T-cell (primary cell): ENCODE data around the gene NPM3. TPM values are rescaled to one million over a fixed set of nuclear protein-coding genes. Genes with fewer than 3 reads are reported as not detected.

Experiments used
- ATAC-seq, 4 experiments: fragments of 200-7000 bp in 3 of 4; fragments of 150-1000 bp in 1 of 4; cut with Tn5 transposase; replicated peaks in 1 of 4; 1 replicate in 3 of 4; 2 replicates in 1 of 4; pipeline ENCODE4 v1.10.0; 2021; ENCODE audit warnings: moderate library complexity in 3 of 4, mild to moderate bottlenecking in 2 of 4, moderate number of reproducible peaks in 1 of 4
- CTCF ChIA-PET, 2 donors: fragments of 300-600 bp; sonication (Branson Sonifier 250); formaldehyde crosslinking; loops; one replicate each; lab custom pipeline; 2022; ENCODE audit warnings: antibody characterized with exemption in 2 of 2; lab: Charles Lee
- POLR2A ChIA-PET, 2 donors: fragments of 300-600 bp; sonication (Branson Sonifier 250); formaldehyde crosslinking; loops; one replicate each; lab custom pipeline; 2022; ENCODE audit warnings: antibody characterized with exemption in 2 of 2; lab: Charles Lee
- DNase-seq, 35 experiments: peaks; one replicate each; pipeline versions ENCODE4 v3.0.0 to v3.0.0-alpha.2; 2013 to 2023
- H3K27ac ChIP-seq: one replicate; pipeline ENCODE4 v1.5.1; 2013; ENCODE audit warnings: low read length
- H3K27me3 ChIP-seq, 2 experiments: replicated peaks in 1 of 2; 1 replicate in 1 of 2; 2 replicates in 1 of 2; pipeline versions ENCODE4 v1.6.1 to v1.7.0; 2013; ENCODE audit warnings: low read length in 1 of 2, mixed read lengths in 1 of 2; ENCODE audit not compliant: control insufficient read depth in 2 of 2, insufficient read depth in 2 of 2; ENCODE audit errors: extremely low read depth in 1 of 2
- H3K36me3 ChIP-seq, 2 donors: 1 replicate in 1 of 2; 2 replicates in 1 of 2; pipeline versions ENCODE4 v1.6.1 to v1.7.0; 2013; ENCODE audit warnings: low read length in 1 of 2; ENCODE audit not compliant: control insufficient read depth in 2 of 2, insufficient read depth in 1 of 2; ENCODE audit errors: extremely low read depth in 1 of 2
- H3K4me1 ChIP-seq, 2 experiments: 1 replicate in 1 of 2; 2 replicates in 1 of 2; pipeline versions ENCODE4 v1.6.1 to v1.7.0; 2013; ENCODE audit warnings: low read length in 2 of 2, mixed read lengths in 1 of 2; ENCODE audit not compliant: insufficient read depth in 2 of 2, control insufficient read depth in 1 of 2; ENCODE audit errors: extremely low read depth in 1 of 2
- H3K4me3 ChIP-seq, 2 donors: 1 replicate in 1 of 2; 2 replicates in 1 of 2; pipeline versions ENCODE4 v1.5.1 to v1.7.0; 2013; ENCODE audit warnings: mild to moderate bottlenecking in 2 of 2, low read length in 1 of 2, moderate library complexity in 1 of 2; ENCODE audit not compliant: control insufficient read depth in 1 of 2; ENCODE audit errors: extremely low read depth in 1 of 2
- H3K9me3 ChIP-seq: 2 replicates; pipeline ENCODE4 v1.7.0; 2013
- H3K27ac Mint-ChIP-seq, 2 donors: one replicate each; pipeline ENCODE4 v1.8.0; 2020 to 2021; ENCODE audit warnings: mild to moderate bottlenecking in 2 of 2, mixed read lengths in 2 of 2
- H3K27me3 Mint-ChIP-seq, 2 donors: one replicate each; pipeline ENCODE4 v1.8.0; 2021 to 2022; ENCODE audit warnings: mixed read lengths in 2 of 2
- H3K36me3 Mint-ChIP-seq: one replicate; pipeline ENCODE4 v1.8.0; 2021; ENCODE audit warnings: mixed read lengths
- H3K4me1 Mint-ChIP-seq, 3 donors: one replicate each; pipeline ENCODE4 v1.8.0; 2020 to 2022; ENCODE audit warnings: mixed read lengths in 3 of 3, mild to moderate bottlenecking in 1 of 3
- H3K4me3 Mint-ChIP-seq, 3 donors: one replicate each; pipeline ENCODE4 v1.8.0; 2020 to 2022; ENCODE audit warnings: mild to moderate bottlenecking in 3 of 3, mixed read lengths in 3 of 3, moderate library complexity in 3 of 3
- H3K9me3 Mint-ChIP-seq, 3 donors: one replicate each; pipeline ENCODE4 v1.8.0; 2020 to 2022; ENCODE audit warnings: mixed read lengths in 3 of 3
- WGBS: methylation state at CpG from one replicate; pipeline ENCODE4 v1.1.5; 2013; ENCODE audit warnings: missing lambda C conversion rate; ENCODE audit not compliant: insufficient coverage; 5-methylcytosine and 5-hydroxymethylcytosine counted together
- total RNA-seq, 35 experiments: library from RNA in 6 of 35; stranded (reverse) in 6 of 35; fragments of 120-200 nt in 1 of 35; gene quantifications; one replicate each; pipeline versions ENCODE4 v1.2.1 to v1.2.4 and lab custom pipeline; 2013 to 2026

The NPM3 gene
- total RNA-seq, 5 donors from 2014 or later (not counting 1 experiment from before 2014, with no cell fraction given) = 13.1 to 29.7 (median 26.0) TPM

GRCh38 chr10:101749047-101750016 is 33.9 kb downstream of the NPM3 start:
- no peak overlapping the region for H3K4me3 Mint-ChIP-seq
- H3K27me3 ChIP-seq = peaks cover 0 to 6% of the 10 kb centered on the region in 2 experiments
- no peaks in the 10 kb centered on the region for H3K36me3 Mint-ChIP-seq
- no peaks in the 10 kb centered on the region for H3K36me3 ChIP-seq
- H3K9me3 Mint-ChIP-seq = no peaks in the 10 kb centered on the region
- no peak overlapping the region for H3K4me3 ChIP-seq
- ChIA-PET POLR2A (no interaction called here), CTCF (no interaction called here)
- H3K27ac ChIP-seq = no peak overlapping the region
- H3K27ac Mint-ChIP-seq = no peak overlapping the region
- peaks cover 13 to 21% of the 10 kb centered on the region in 2 donors for H3K27me3 Mint-ChIP-seq
- H3K4me1 Mint-ChIP-seq = no peaks in the 10 kb centered on the region
- no peaks in the 10 kb centered on the region for H3K4me1 ChIP-seq
- H3K9me3 ChIP-seq = no peaks in the 10 kb centered on the region
- DNase-seq (no peak), ATAC-seq (no peak)
- 91% methylated on average over 10 of the region's 19 CpGs for WGBS

DNA sequence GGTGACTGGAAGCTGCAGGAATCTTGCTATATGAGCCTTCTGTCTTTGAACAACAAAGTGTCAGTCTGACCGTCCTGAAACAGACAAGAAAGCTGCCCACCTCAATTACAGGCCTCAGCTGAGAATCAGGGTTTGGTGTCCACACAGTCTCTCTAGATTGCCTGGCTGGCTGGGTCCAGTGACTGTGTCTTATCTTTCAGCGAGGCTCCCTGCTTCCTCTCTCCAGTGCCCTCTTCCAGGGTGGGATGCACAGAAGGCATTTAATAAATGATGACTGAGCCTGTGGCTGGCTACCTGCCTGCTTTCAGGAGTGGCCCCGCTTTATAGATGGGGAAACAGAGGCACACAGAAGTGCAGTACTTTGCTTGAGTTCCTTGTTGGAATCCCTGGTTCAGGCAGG is 34.8 kb downstream of the NPM3 start:
- Mint-ChIP-seq H3K4me3 (no peak overlapping the region), H3K9me3 (no peaks in the 10 kb centered on the region), H3K4me1 (no peaks in the 10 kb centered on the region), H3K27ac (no peak overlapping the region), H3K36me3 (no peaks in the 10 kb centered on the region), H3K27me3 (peaks cover 12 to 14% of the 10 kb centered on the region in 2 donors)
- Histone ChIP-seq H3K36me3 (no peaks in the 10 kb centered on the region), H3K27ac (no peak overlapping the region), H3K4me1 (no peaks in the 10 kb centered on the region), H3K4me3 (no peak overlapping the region), H3K9me3 (no peaks in the 10 kb centered on the region), H3K27me3 (peaks cover 0 to 6% of the 10 kb centered on the region in 2 experiments)
- CTCF ChIA-PET = no interaction called here
- no peak for ATAC-seq
- 94% methylated on average over 3 of the region's 3 CpGs for WGBS
- no peak for DNase-seq
- POLR2A ChIA-PET = no interaction called here

DNA sequence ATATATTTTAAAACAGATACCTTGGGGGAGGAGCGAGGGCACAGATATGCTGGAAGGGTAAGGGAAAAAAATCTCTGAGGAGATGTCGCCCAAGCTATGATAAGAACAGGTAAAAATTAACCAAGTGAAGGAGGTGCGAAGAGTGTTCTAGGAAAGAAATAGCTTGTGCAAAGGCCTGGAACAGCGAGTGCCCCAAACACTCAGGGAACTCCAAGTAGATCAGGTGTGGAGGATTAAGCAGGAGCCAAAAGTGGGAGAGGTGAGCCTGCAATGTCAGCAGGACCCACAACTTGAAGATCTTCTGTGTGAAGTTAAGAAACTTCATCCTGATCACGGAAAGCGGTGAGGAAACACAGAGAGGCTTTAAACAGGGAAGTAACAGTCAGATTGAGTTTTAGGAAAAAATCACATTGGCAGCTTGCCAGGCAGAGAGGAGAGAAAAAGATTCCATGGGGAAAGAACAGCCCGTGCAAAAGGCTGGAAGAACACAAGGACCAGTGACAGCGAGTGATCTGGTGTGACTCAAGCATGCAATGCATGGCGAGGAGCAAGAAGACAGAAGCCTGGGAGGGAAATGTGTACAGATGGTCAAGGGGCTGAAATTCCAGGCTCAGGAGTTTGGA is 38.1 kb downstream of the NPM3 start:
- H3K27me3 Mint-ChIP-seq = peaks cover 13 to 16% of the 10 kb centered on the region in 2 donors
- CTCF ChIA-PET = no interaction called here
- DNase-seq (no peak), ATAC-seq (no peak)
- H3K27ac Mint-ChIP-seq = no peak overlapping the region
- Histone ChIP-seq H3K27ac (no peak overlapping the region), H3K4me1 (no peaks in the 10 kb centered on the region), H3K27me3 (peaks cover 4 to 10% of the 10 kb centered on the region in 2 experiments), H3K4me3 (no peak overlapping the region), H3K36me3 (no peaks in the 10 kb centered on the region), H3K9me3 (no peaks in the 10 kb centered on the region)
- H3K36me3 Mint-ChIP-seq = no peaks in the 10 kb centered on the region
- H3K4me3 Mint-ChIP-seq = no peak overlapping the region
- WGBS = 80% methylated on average over 7 of the region's 9 CpGs
- H3K4me1 Mint-ChIP-seq = no peaks in the 10 kb centered on the region
- no peaks in the 10 kb centered on the region for H3K9me3 Mint-ChIP-seq
- POLR2A ChIA-PET = no interaction called here

DNA sequence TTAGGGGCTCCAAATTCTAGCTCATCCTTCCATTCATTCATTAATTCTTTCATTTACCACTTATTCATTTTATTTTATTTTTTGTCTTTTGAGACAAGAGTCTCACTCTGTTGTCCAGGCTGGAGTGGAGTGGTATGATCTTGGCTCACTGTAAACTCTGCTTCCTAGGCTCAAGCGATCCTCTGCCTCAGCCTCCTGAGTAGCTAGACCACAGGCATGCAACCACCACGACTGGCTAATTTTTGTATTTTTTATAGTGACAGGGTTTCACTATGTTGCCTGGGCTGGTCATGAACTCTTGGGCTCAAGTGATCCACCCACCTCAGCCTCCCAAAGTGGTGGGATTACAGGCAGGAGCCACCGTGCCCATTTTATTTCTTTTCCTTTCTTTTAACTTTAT is 39.0 kb downstream of the NPM3 start:
- no peaks in the 10 kb centered on the region for H3K9me3 ChIP-seq
- no peak overlapping the region for H3K27ac ChIP-seq
- H3K27me3 ChIP-seq = peaks cover 4 to 14% of the 10 kb centered on the region in 2 experiments
- WGBS = no CpG with 5 or more reads among the region's 3 CpGs
- H3K4me1 ChIP-seq = no peaks in the 10 kb centered on the region
- no peaks in the 10 kb centered on the region for H3K4me1 Mint-ChIP-seq
- no peak for DNase-seq
- CTCF ChIA-PET = no interaction called here
- H3K36me3 Mint-ChIP-seq = no peaks in the 10 kb centered on the region
- H3K4me3 ChIP-seq = no peak overlapping the region
- H3K27ac Mint-ChIP-seq = no peak overlapping the region
- POLR2A ChIA-PET = no interaction called here
- H3K9me3 Mint-ChIP-seq = no peaks in the 10 kb centered on the region
- ATAC-seq = no peak
- peaks cover 17 to 21% of the 10 kb centered on the region in 2 donors for H3K27me3 Mint-ChIP-seq
- H3K4me3 Mint-ChIP-seq = no peak overlapping the region
- H3K36me3 ChIP-seq = no peaks in the 10 kb centered on the region

GRCh38 chr10:101741938-101742337 is 41.3 kb downstream of the NPM3 start:
- ChIA-PET CTCF (interaction anchor here in 1 of 2 donors (0.9 kb wide), 1 partner anchor 9 kb away, joined by 3 read pairs; no protein-coding TSS in a partner anchor), POLR2A (interaction anchor here in 1 of 2 donors (0.6 kb wide), 1 partner anchor 360 kb away, joined by 5 read pairs; no protein-coding TSS in a partner anchor)
- Histone ChIP-seq H3K27ac (no peak overlapping the region), H3K4me1 (no peaks in the 10 kb centered on the region), H3K36me3 (no peaks in the 10 kb centered on the region), H3K9me3 (no peaks in the 10 kb centered on the region), H3K4me3 (no peak overlapping the region), H3K27me3 (peaks cover 4 to 22% of the 10 kb centered on the region in 2 experiments)
- 0% methylated on average over 1 of the region's 2 CpGs for WGBS
- ATAC-seq (no peak), DNase-seq (no peak)
- Mint-ChIP-seq H3K36me3 (no peaks in the 10 kb centered on the region), H3K4me1 (no peaks in the 10 kb centered on the region), H3K9me3 (no peaks in the 10 kb centered on the region), H3K4me3 (no peak overlapping the region), H3K27ac (no peak overlapping the region), H3K27me3 (peaks cover 17 to 23% of the 10 kb centered on the region in 2 donors)

DNA sequence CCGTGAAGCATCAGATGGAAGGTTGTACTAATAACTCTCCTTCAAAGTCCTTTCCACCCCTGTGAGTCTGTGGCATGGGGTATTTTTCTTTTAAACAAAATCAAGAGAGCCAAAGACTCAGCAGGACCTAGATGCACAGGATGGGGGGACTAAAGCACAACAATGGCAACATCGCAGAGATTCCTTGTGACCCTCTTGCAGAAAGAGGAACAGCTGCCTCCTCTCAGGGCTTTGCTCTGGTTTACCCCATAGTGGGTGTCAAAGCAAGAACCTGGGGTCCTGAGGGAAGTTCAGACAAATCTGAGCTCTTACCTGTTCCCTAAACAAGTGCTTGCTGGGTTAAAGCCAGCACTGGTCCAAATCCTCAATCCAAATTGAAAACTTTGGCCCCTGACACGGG is 46.6 kb downstream of the NPM3 start:
- no peak for ATAC-seq
- CTCF ChIA-PET = no interaction called here
- Histone ChIP-seq H3K4me1 (no peaks in the 10 kb centered on the region), H3K9me3 (no peaks in the 10 kb centered on the region), H3K27me3 (peaks cover 2 to 25% of the 10 kb centered on the region in 2 experiments), H3K36me3 (no peaks in the 10 kb centered on the region), H3K4me3 (no peak overlapping the region), H3K27ac (no peak overlapping the region)
- POLR2A ChIA-PET = no interaction called here
- Mint-ChIP-seq H3K4me3 (no peak overlapping the region), H3K9me3 (no peaks in the 10 kb centered on the region), H3K27ac (no peak overlapping the region), H3K36me3 (no peaks in the 10 kb centered on the region), H3K4me1 (no peaks in the 10 kb centered on the region), H3K27me3 (peaks cover 27 to 33% of the 10 kb centered on the region in 2 donors)
- 71% methylated on average over 1 of the region's 3 CpGs for WGBS
- no peak for DNase-seq
